H1 (cell line): Measurements from ENCODE around the gene DCAF4L1. TPM values are rescaled to one million over a fixed set of nuclear protein-coding genes. Genes with fewer than 3 reads are reported as not detected.

Experiments used
- CREB1 ChIP-seq: IDR thresholded peaks from 2 replicates; pipeline ENCODE4 v1.6.1; 2012; ENCODE audit warnings: inconsistent platforms
- CTCF ChIP-seq, 3 experiments: IDR thresholded peaks; 1 replicate in 2 of 3; 2 replicates in 1 of 3; pipeline versions ENCODE4 v1.5.1 to v1.6.1; 2011; ENCODE audit warnings: low read length in 3 of 3, mild to moderate bottlenecking in 3 of 3, inconsistent platforms in 2 of 3, low read depth in 1 of 3, moderate library complexity in 1 of 3; ENCODE audit not compliant: insufficient read depth in 1 of 3; ENCODE audit errors: control extremely low read depth in 1 of 3
- GABPA ChIP-seq: IDR thresholded peaks from 2 replicates; pipeline ENCODE4 v1.6.1; 2011; ENCODE audit warnings: mild to moderate bottlenecking, low read length, moderate library complexity, borderline replicate concordance; ENCODE audit not compliant: insufficient read depth
- NANOG ChIP-seq: IDR thresholded peaks from 2 replicates; pipeline ENCODE4 v1.6.1; 2011; ENCODE audit warnings: low read length, low read depth, mild to moderate bottlenecking, inconsistent platforms; ENCODE audit not compliant: insufficient read depth, poor library complexity, severe bottlenecking
- SP4 ChIP-seq: IDR thresholded peaks from 2 replicates; pipeline ENCODE4 v1.6.1; 2012; ENCODE audit warnings: low read length, inconsistent platforms
- polyA plus RNA-seq, 7 experiments: library from polyadenylated mRNA; depleted of rRNA in 3 of 7; stranded (reverse) in 5 of 7; unstranded in 2 of 7; fragments of >200 nt in 5 of 7; fragments of 200-250 nt in 2 of 7; gene quantifications; 1 replicate in 5 of 7; 2 replicates in 1 of 7; 4 replicates in 1 of 7; pipeline versions ENCODE4 v1.2.1 to v1.2.3, GENCODE V29; 2011 to 2013; ENCODE audit warnings: missing spikeins in 2 of 7, mixed read lengths in 2 of 7
- total RNA-seq: library from RNA; stranded (reverse); fragmentation: NEBNext Ultra II Directional; extraction: Animal tissue kit (Norgen Biotek cat#: 25700); gene quantifications from 2 replicates; pipeline ENCODE4 v1.2.1, GENCODE V29; 2021

DCAF4L1 gene
- total and polyA plus RNA-seq, 2 of the 8 experiments (the other 6 are each of a cell fraction or from before 2014, with no cell fraction given) = 0.06 to 0.15 TPM

GRCh38 chr4:41969671-41970070 is 11.9 kb upstream of the DCAF4L1 start (continued):
- TF ChIP-seq GABPA = no peak
- no peak for TF ChIP-seq CREB1
- no peak for TF ChIP-seq CTCF (IDR thresholded peaks at IDR 0.05; ENCODE audit: control extremely low read depth in 1 of 3, insufficient read depth in 1 of 3, low read depth in 1 of 3, low read length in 3 of 3)
- no peak for TF ChIP-seq NANOG
- no peak for TF ChIP-seq SP4
